Type B pancreatic cell (in vitro differentiated cells): ENCODE results near the gene WNT10A. TPM values are rescaled to one million over a fixed set of nuclear protein-coding genes. Genes with fewer than 3 reads are reported as not detected.
A peak's percentile ranks its signal among the peaks of the same experiment; 100 is the strongest.

Experiments used
- DNase-seq: peaks from one replicate; pipeline ENCODE4 v3.0.0; 2021; ENCODE audit warnings: mixed read lengths; ENCODE audit not compliant: unreplicated experiment; ENCODE audit errors: extremely low spot score
- H3K27ac Mint-ChIP-seq: 2 replicates; pipeline ENCODE4 v1.8.0; 2021; ENCODE audit warnings: mild to moderate bottlenecking, mixed read lengths
- H3K27me3 Mint-ChIP-seq: 2 replicates; pipeline ENCODE4 v1.8.0; 2021; ENCODE audit warnings: mixed read lengths
- H3K36me3 Mint-ChIP-seq: 2 replicates; pipeline ENCODE4 v1.8.0; 2021; ENCODE audit warnings: mixed read lengths
- H3K4me1 Mint-ChIP-seq: one replicate; pipeline ENCODE4 v1.8.0; 2021; ENCODE audit warnings: mixed read lengths; ENCODE audit not compliant: unreplicated experiment
- H3K4me3 Mint-ChIP-seq: 2 replicates; pipeline ENCODE4 v1.8.0; 2021; ENCODE audit warnings: mild to moderate bottlenecking, mixed read lengths
- H3K9me3 Mint-ChIP-seq: 2 replicates; pipeline ENCODE4 v1.8.0; 2021; ENCODE audit warnings: mixed read lengths
- CTCF ChIP-seq: fragments of 200-600 bp; sonication (generic); conservative IDR thresholded peaks from 2 replicates; pipeline ENCODE4 v1.5.0; 2021; ENCODE audit warnings: antibody characterized with exemption, mild to moderate bottlenecking
- long read RNA-seq: library from polyadenylated mRNA; unstranded; transcript quantifications from one replicate; pipeline ENCODE4 v2.0.0, GENCODE V29; 2020
- total RNA-seq: library from RNA; stranded (reverse); gene quantifications from 2 replicates; pipeline ENCODE4 v1.2.1, GENCODE V29; 2021; ENCODE audit warnings: low replicate concordance

The WNT10A gene
- 5.5 and 31.8 TPM in 2 replicates for total RNA-seq
- long read RNA-seq: 0 reads

- Mint-ChIP-seq H3K9me3 (no peaks in the 10 kb centered on the region), H3K4me1 (peaks cover 33% of the 10 kb centered on the region), H3K36me3 (peaks cover 5% of the 10 kb centered on the region), H3K27ac (peak within 1 kb of the TSS; percentile 79), H3K27me3 (peaks cover 73% of the 10 kb centered on the region), H3K4me3 (peak within 1 kb of the TSS; percentile 85)
- DNase-seq: peak; percentile 70
- TF ChIP-seq CTCF: no peak
Observed at GRCh38 chr2:218880102-218880858, at the start of gene WNT10A. Gene WNT10A (plus strand): TSS chr2:218880852. CDS start chr2:218880996, 144 bp downstream.

GRCh38 chr2:218831378-218831990 is 49.2 kb upstream of the WNT10A start, which contains the start of gene PRKAG3:
Gene PRKAG3 (minus strand): TSS chr2:218831803.
- Mint-ChIP-seq H3K27me3 (peaks cover 49% of the 10 kb centered on the region), H3K27ac (peak within 1 kb of the TSS; percentile 12), H3K4me3 (no peak within 1 kb of the TSS), H3K4me1 (no peaks in the 10 kb centered on the region), H3K36me3 (no peaks in the 10 kb centered on the region), H3K9me3 (no peaks in the 10 kb centered on the region)
- no peak for TF ChIP-seq CTCF
- no peak for DNase-seq

- no peak for DNase-seq
- H3K36me3 Mint-ChIP-seq: no peaks in the 10 kb centered on the region
- no peak overlapping the region for H3K27ac Mint-ChIP-seq
- H3K4me1 Mint-ChIP-seq: no peaks in the 10 kb centered on the region
- TF ChIP-seq CTCF: no peak
- peaks cover 50% of the 10 kb centered on the region for H3K27me3 Mint-ChIP-seq
- no peak overlapping the region for H3K4me3 Mint-ChIP-seq
- no peaks in the 10 kb centered on the region for H3K9me3 Mint-ChIP-seq
Observed at GRCh38 chr2:218832081-218832480, 48.6 kb upstream of the WNT10A start.

- Mint-ChIP-seq H3K27ac (no peak overlapping the region), H3K9me3 (no peaks in the 10 kb centered on the region), H3K27me3 (peaks cover 51% of the 10 kb centered on the region), H3K36me3 (no peaks in the 10 kb centered on the region), H3K4me3 (no peak overlapping the region), H3K4me1 (no peaks in the 10 kb centered on the region)
- DNase-seq: no peak
- no peak for TF ChIP-seq CTCF
Observed at GRCh38 chr2:218832520-218832919, 48.1 kb upstream of the WNT10A start.

GRCh38 chr2:218833023-218833609 is 47.5 kb upstream of the WNT10A start:
- Mint-ChIP-seq H3K36me3 (no peaks in the 10 kb centered on the region), H3K27ac (no peak overlapping the region), H3K4me1 (no peaks in the 10 kb centered on the region), H3K4me3 (no peak overlapping the region), H3K27me3 (peaks cover 53% of the 10 kb centered on the region), H3K9me3 (no peaks in the 10 kb centered on the region)
- DNase-seq: no peak
- TF ChIP-seq CTCF: no peak
